Ovary (tissue), 3 donors: Measurements from ENCODE around the gene NEUROG1.

Experiments
- CTCF ChIP-seq, 3 donors: fragments of 450-650 bp in 2 of 3; fragments of 200-600 bp in 1 of 3; IDR thresholded peaks; one replicate each; pipeline versions ENCODE4 v1.5.1 to v1.8.0; 2016 to 2022; ENCODE audit warnings: antibody characterized with exemption in 3 of 3, mild to moderate bottlenecking in 1 of 3
- EP300 ChIP-seq: sonication (generic); formaldehyde crosslinking; IDR thresholded peaks from one replicate; pipeline ENCODE4 v1.6.1; 2017; ENCODE audit warnings: antibody characterized with exemption
- POLR2A ChIP-seq: fragments of 450-650 bp; IDR thresholded peaks from one replicate; pipeline ENCODE4 v1.6.1; 2017; ENCODE audit warnings: antibody characterized with exemption, mild to moderate bottlenecking, moderate library complexity
- donor health status: DM: no; HTN: no; CAD: no.

GRCh38 chr5:135557076-135557838 lies 21.5 kb upstream of the NEUROG1 start:
- TF ChIP-seq CTCF (IDR thresholded peaks at IDR 0.05) (no peak), EP300 (no peak), POLR2A (no peak)
